HepG2 (cell line): Measurements from ENCODE around the gene GINS3. TPM values are rescaled to one million over a fixed set of nuclear protein-coding genes. Genes with fewer than 3 reads are reported as not detected.
A peak's percentile ranks its signal among the peaks of the same experiment; 100 is the strongest.

ENCODE experiments used
- ELK4 ChIP-seq: sonication (generic); formaldehyde crosslinking; IDR thresholded peaks from 2 replicates; pipeline ENCODE4 v1.9.0; 2021; ENCODE audit warnings: missing genetic modification reagents, borderline replicate concordance
- FOXA3 ChIP-seq: IDR thresholded peaks from 2 replicates; pipeline ENCODE4 v1.6.1; 2016; ENCODE audit warnings: missing genetic modification reagents, missing compliant biosample characterization
- LRRFIP1 ChIP-seq: sonication (generic); formaldehyde crosslinking; conservative IDR thresholded peaks from 2 replicates; pipeline ENCODE4 v1.4.0; 2020; ENCODE audit warnings: missing genetic modification reagents
- PAXIP1 ChIP-seq: sonication (generic); formaldehyde crosslinking; conservative IDR thresholded peaks from 2 replicates; pipeline ENCODE4 v1.4.0; 2020; ENCODE audit warnings: mild to moderate bottlenecking, missing genetic modification reagents, moderate library complexity
- RERE ChIP-seq: IDR thresholded peaks from 2 replicates; pipeline ENCODE4 v1.6.1; 2016; ENCODE audit warnings: low read depth, missing genetic modification reagents, missing compliant biosample characterization
- TBX2 ChIP-seq: sonication (generic); formaldehyde crosslinking; IDR thresholded peaks from 2 replicates; pipeline ENCODE4 v1.5.0; 2020; ENCODE audit warnings: missing genetic modification reagents, mild to moderate bottlenecking, borderline replicate concordance
- ZNF788 ChIP-seq: sonication (generic); formaldehyde crosslinking; IDR thresholded peaks from 2 replicates; pipeline ENCODE4 v1.5.0; 2020; ENCODE audit warnings: mild to moderate bottlenecking, missing genetic modification reagents, borderline replicate concordance
- polyA plus RNA-seq, 8 experiments: library from polyadenylated mRNA; depleted of rRNA in 3 of 8; stranded (reverse) in 7 of 8; unstranded in 1 of 8; fragments of >200 nt; fragmentation: Illumina TruSeq in 4 of 8; extraction: Trizol in 4 of 8; gene quantifications; 2 replicates each; pipeline versions ENCODE4 v1.2.1 to v1.2.3, GENCODE V29; 2011 to 2016; ENCODE audit warnings: low read depth in 4 of 8, missing spikeins in 1 of 8, mixed read lengths in 1 of 8; ENCODE audit not compliant: insufficient read depth in 1 of 8
- total RNA-seq, 5 experiments: library from RNA; depleted of rRNA; stranded (reverse); fragments of >200 nt; fragmentation: Illumina TruSeq; extraction: Trizol; gene quantifications; 2 replicates each; pipeline ENCODE4 v1.2.3, GENCODE V29; 2016; ENCODE audit warnings: low read depth in 1 of 5

Gene GINS3
- total and polyA plus RNA-seq, 2 of the 13 experiments (the other 11 are each of a cell fraction or from before 2014, with no cell fraction given) = 6.5 to 19.3 TPM

GRCh38 chr16:58451945-58452401, 59.7 kb downstream of the GINS3 start (continued):
- TF ChIP-seq PAXIP1 = peak; percentile 38; the same call in 1 of the 2 replicates
- no peak for TF ChIP-seq RERE (CRISPR knock-in tag)
- no peak for TF ChIP-seq TBX2
- no peak for TF ChIP-seq LRRFIP1 (CRISPR knock-in tag)
- TF ChIP-seq ZNF788 (CRISPR knock-in tag) = no peak
- TF ChIP-seq FOXA3 (CRISPR knock-in tag) = peak; percentile 48; the same call in 1 of the 2 replicates
- TF ChIP-seq ELK4 (CRISPR knock-in tag) = no peak
